ELF-1 (cell line): ENCODE data around the gene EFCAB11.

Experiments used
- DNase-seq: peaks from one replicate; pipeline ENCODE4 v3.0.0-alpha.2; 2016; ENCODE audit warnings: low read depth, low spot score

The EFCAB11 gene

DNA sequence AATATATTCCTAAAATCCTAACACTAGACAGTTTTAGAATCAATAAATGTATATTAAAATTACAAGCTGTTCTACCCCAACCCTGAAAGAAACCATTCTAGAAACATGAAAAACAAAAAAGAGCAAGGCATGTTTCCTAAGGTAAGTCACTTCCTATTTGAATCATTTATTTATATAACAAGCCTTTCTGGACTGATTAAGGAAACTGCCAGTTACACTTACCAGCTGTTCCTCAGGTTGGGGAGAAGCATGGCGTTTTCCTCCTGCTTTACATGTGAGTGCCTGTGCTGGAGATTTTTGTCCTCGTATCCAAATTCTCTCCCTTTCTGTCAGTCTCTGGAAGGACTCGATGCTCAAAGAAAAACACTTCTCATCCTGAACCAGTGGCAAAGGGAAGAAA lies 183.3 kb downstream of the EFCAB11 start:
- no peak for DNase-seq

- peak; percentile 78 for DNase-seq
Measured at GRCh38 chr14:89767861-89768268, 186.7 kb downstream of the EFCAB11 start.

DNA sequence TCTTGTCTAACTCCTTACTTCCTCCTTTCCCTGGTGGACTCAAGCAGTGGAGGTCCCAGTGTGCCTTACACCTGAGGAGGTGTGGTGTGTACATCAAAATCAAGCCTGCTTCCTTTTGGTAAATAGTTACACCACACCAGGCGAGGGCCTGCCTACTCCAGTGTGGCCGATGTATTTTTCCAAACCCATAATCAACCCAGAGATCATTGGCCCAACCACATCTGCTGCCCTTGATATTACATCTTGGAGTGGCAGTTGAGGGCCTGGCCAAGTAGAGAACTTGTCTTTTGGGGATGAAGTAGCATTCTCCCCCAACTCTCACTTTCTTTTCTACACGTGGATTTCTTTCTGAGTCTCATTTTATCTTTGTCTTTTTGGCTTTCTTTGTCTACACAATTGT lies 187.4 kb downstream of the EFCAB11 start:
- DNase-seq, result no peak

DNA sequence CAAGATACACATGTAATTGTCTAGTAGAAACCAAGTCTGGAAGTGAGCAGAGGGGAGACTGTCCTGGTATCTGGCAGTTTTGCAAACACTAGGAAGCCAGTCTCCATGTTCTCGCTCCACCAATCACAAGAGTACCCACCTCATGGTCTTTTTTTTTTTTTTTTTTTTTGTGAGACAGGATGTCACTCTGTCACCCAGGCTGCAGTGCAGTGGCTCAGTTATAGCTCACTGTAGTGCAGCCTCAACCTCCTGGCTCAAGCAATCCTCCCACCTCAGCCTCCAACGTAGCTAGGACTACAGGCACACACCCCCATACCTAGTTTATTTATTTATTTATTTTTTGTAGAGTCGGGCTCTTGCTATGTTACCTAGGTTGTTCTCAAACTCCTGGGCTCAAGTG lies 189.2 kb downstream of the EFCAB11 start:
- DNase-seq, result no peak

DNA sequence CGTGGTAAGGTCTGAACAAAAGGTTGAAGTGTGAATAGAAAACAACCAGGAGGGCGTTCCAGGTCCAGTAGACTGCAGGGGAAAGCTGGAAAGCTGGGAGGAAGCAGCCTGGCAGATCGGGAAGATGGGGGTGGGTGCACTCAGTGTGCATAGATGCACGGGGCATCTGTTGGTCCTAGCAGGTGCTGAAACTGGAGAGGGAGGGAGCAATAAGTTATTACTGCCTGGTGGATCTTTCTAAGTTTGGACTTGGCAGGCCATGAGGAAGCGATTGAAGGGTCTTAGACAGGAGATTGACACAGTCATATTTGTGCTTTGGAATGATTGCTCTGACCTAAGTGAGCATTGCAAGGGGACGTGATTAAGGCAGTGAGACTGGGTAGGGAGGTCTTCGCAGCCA lies 194.4 kb downstream of the EFCAB11 start:
- DNase-seq, result no peak

GRCh38 chr14:89757313-89757939 lies 197.1 kb downstream of the EFCAB11 start:
- DNase-seq, result no peak

GRCh38 chr14:89755816-89756215 lies 198.7 kb downstream of the EFCAB11 start:
- DNase-seq, result no peak

GRCh38 chr14:89753828-89754412 lies 200.6 kb downstream of the EFCAB11 start:
- no peak for DNase-seq

- DNase-seq, result no peak
Measured at GRCh38 chr14:89750908-89751392, 203.6 kb downstream of the EFCAB11 start.

- no peak for DNase-seq
Measured at GRCh38 chr14:89750281-89750755, 204.2 kb downstream of the EFCAB11 start.

- DNase-seq, result no peak
Measured at GRCh38 chr14:89748004-89748403, 206.5 kb downstream of the EFCAB11 start.

DNA sequence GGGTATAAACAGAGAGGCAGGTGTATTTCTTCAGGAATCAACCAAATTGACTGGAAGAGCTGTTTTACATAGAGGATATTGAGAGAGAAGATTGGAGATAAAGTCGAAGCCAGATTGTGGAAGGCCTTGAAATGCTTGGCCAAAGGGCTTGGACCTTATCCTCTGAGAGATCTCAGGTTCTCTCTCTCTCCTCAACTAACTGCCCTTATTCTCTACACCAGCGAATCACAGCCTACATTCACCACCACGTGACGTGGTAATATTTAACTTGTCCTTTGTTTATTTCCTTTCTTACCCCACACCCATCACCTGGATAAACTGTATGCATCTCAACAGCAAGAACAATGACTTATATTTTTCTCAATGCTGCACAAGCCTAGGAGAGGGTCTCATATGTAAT lies 207.4 kb downstream of the EFCAB11 start:
- no peak for DNase-seq

DNA sequence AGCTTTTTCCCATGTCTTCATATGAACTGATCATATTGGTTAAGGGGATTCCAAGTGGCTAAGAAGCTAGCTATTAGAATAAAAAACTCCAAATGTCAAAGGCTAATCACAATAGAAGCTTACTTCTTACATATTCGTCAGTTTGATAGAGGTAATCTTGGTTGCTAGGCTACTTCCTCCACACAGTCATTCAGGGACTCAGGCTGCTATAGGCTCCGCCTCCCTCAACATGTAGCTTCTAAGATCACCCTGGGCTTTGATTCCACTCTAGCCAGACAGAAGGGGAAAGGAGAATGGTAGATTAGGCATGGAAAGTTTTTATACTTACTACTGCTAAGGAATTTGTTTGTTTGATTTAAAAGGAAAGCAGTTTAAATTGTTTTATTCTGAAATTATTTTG lies 207.9 kb downstream of the EFCAB11 start:
- no peak for DNase-seq

GRCh38 chr14:89746135-89746534 lies 208.4 kb downstream of the EFCAB11 start:
- DNase-seq, result no peak
